ENCODE measurements around the gene ARID1B. TPM values are rescaled to one million over a fixed set of nuclear protein-coding genes. Genes with fewer than 3 reads are reported as not detected.

Gene ARID1B
- total RNA-seq, 1 donor from 2014 or later = 78.1 TPM

- no peaks in the 10 kb centered on the region for H3K9me3 Mint-ChIP-seq (ENCODE audit: unreplicated experiment)
- H3K4me1 Mint-ChIP-seq (ENCODE audit: unreplicated experiment) = peaks cover 6% of the 10 kb centered on the region
- no peak overlapping the region for H3K4me3 Mint-ChIP-seq (ENCODE audit: unreplicated experiment)
- no peaks in the 10 kb centered on the region for H3K27me3 Mint-ChIP-seq (ENCODE audit: unreplicated experiment)
- H3K36me3 Mint-ChIP-seq (ENCODE audit: unreplicated experiment) = peaks cover 13% of the 10 kb centered on the region
- DNase-seq (ENCODE audit: extremely low spot score, unreplicated experiment) = no peak
- no peak overlapping the region for H3K27ac Mint-ChIP-seq (ENCODE audit: unreplicated experiment)
- TF ChIP-seq CTCF (IDR thresholded peaks at IDR 0.05) = no peak
Measured at GRCh38 chr6:157121897-157122296, 344.7 kb downstream of the ARID1B start.

GRCh38 chr6:157123234-157123633, 346.1 kb downstream of the ARID1B start:
- Mint-ChIP-seq H3K4me3 (ENCODE audit: unreplicated experiment) (no peak overlapping the region), H3K36me3 (ENCODE audit: unreplicated experiment) (peaks cover 14% of the 10 kb centered on the region), H3K27me3 (ENCODE audit: unreplicated experiment) (no peaks in the 10 kb centered on the region), H3K4me1 (ENCODE audit: unreplicated experiment) (peaks cover 6% of the 10 kb centered on the region), H3K9me3 (ENCODE audit: unreplicated experiment) (no peaks in the 10 kb centered on the region), H3K27ac (ENCODE audit: unreplicated experiment) (no peak overlapping the region)
- no peak for TF ChIP-seq CTCF (IDR thresholded peaks at IDR 0.05)
- no peak for DNase-seq (ENCODE audit: extremely low spot score, unreplicated experiment)

GRCh38 chr6:157124485-157125254, 347.5 kb downstream of the ARID1B start:
- no peaks in the 10 kb centered on the region for H3K9me3 Mint-ChIP-seq (ENCODE audit: unreplicated experiment)
- no peak overlapping the region for H3K27ac Mint-ChIP-seq (ENCODE audit: unreplicated experiment)
- H3K4me1 Mint-ChIP-seq (ENCODE audit: unreplicated experiment) = peaks cover 6% of the 10 kb centered on the region
- no peaks in the 10 kb centered on the region for H3K27me3 Mint-ChIP-seq (ENCODE audit: unreplicated experiment)
- peaks cover 14% of the 10 kb centered on the region for H3K36me3 Mint-ChIP-seq (ENCODE audit: unreplicated experiment)
- TF ChIP-seq CTCF (IDR thresholded peaks at IDR 0.05) = no peak
- no peak for DNase-seq (ENCODE audit: extremely low spot score, unreplicated experiment)
- no peak overlapping the region for H3K4me3 Mint-ChIP-seq (ENCODE audit: unreplicated experiment)

GRCh38 chr6:157125531-157125930, 348.4 kb downstream of the ARID1B start:
- no peak for DNase-seq (ENCODE audit: extremely low spot score, unreplicated experiment)
- no peak overlapping the region for H3K27ac Mint-ChIP-seq (ENCODE audit: unreplicated experiment)
- no peak for TF ChIP-seq CTCF (IDR thresholded peaks at IDR 0.05)
- no peaks in the 10 kb centered on the region for H3K9me3 Mint-ChIP-seq (ENCODE audit: unreplicated experiment)
- peaks cover 8% of the 10 kb centered on the region for H3K36me3 Mint-ChIP-seq (ENCODE audit: unreplicated experiment)
- peaks cover 6% of the 10 kb centered on the region for H3K4me1 Mint-ChIP-seq (ENCODE audit: unreplicated experiment)
- H3K27me3 Mint-ChIP-seq (ENCODE audit: unreplicated experiment) = no peaks in the 10 kb centered on the region
- no peak overlapping the region for H3K4me3 Mint-ChIP-seq (ENCODE audit: unreplicated experiment)

DNA sequence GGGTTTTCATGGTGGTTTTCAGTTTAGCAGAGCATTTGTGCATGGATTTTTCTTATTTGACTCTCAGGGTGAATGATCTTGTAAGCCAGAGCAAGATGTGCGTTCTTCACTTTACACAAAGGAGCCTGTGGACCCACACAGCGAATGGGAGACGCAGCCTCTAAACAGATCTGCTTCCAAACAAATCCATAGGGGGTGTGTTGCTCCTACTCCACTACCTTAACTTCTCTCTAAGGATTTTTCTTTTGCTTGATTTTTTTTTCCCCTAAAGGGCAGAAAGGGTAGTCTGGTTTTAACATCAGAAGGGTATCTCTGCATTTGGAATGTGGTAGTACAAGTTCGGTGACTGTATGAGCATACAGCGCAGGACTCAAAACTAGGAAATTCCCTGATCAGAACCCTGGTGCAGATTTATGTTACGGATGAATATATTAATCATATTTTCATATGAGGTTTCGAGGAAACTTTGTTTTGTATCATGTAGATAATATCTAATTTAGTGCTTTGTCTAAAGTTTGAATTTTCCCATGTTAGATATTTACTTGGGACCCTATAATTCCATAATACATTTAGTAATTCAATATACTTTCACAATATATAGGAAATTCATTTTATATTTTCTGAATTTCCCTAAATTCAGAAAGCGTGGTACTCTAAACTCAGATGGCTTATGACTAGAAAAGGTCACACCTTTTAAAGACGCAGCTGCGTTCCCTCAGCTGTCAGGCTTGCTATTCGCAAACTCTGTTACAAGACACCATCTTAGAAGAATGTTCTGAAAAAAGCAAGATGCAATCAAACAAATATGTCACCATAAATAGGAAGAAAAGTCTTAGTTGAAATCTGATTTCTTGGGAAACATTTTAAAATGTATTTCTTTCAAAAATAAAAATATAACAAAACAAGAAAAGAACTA, 349.3 kb downstream of the ARID1B start:
- H3K27me3 Mint-ChIP-seq (ENCODE audit: unreplicated experiment) = no peaks in the 10 kb centered on the region
- TF ChIP-seq CTCF (IDR thresholded peaks at IDR 0.05) = no peak
- H3K9me3 Mint-ChIP-seq (ENCODE audit: unreplicated experiment) = no peaks in the 10 kb centered on the region
- peaks cover 8% of the 10 kb centered on the region for H3K36me3 Mint-ChIP-seq (ENCODE audit: unreplicated experiment)
- no peaks in the 10 kb centered on the region for H3K4me1 Mint-ChIP-seq (ENCODE audit: unreplicated experiment)
- no peak overlapping the region for H3K4me3 Mint-ChIP-seq (ENCODE audit: unreplicated experiment)
- no peak for DNase-seq (ENCODE audit: extremely low spot score, unreplicated experiment)
- H3K27ac Mint-ChIP-seq (ENCODE audit: unreplicated experiment) = no peak overlapping the region

Data from osteocyte (in vitro differentiated cells).